ENCODE measurements around the gene FCRL6. TPM values are rescaled to one million over a fixed set of nuclear protein-coding genes. Genes with fewer than 3 reads are reported as not detected.

The FCRL6 gene
- total and polyA plus RNA-seq, 2 donors (not counting 3 experiments of a cell fraction or from before 2014, with no cell fraction given): 0.06 TPM; not detected in 1

DNA sequence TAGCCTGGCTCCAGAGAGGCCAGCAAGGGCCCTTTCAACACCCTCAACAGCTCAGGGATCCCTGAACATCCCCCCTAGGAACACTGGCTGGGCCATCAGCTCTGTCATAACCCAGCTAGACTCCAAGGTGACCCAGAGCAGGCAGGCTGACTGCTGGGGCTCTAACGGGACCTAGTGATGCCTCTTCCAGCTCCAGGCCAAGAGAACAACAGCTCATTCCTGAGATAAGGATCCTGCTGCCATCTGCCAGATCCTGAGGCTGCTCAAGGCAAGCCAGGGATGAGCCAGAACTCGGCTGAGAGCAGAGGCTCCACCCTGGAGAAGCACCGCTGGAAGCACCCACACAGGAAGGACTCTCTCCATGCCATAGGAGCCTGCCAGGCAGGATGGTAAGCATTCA, 58.3 kb downstream of the FCRL6 start:
- CTCF ChIA-PET: interaction anchor here (0.9 to 1.4 kb wide), 3 partner anchors 30 to 699 kb away, joined by 3 to 5 read pairs (median 5); no protein-coding TSS in a partner anchor

DNA sequence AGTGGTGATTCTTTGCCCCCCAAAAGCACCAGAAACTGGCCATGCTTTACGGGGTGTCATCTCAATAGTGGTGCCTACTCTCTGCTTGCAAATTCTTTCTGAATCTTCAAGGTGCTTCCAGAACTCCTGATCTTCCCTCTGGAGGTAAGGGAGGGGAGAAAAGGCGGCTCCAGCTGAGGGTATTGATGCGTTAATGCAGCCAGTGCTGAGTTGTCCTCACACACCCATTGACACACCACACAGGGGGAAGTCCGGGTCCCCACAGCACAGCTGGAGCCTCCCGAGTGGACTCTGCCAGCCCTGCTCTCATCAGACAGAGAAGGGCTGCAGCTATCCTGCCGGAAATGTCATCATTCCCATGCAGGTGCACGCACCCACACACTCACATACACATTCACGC, 59.1 kb downstream of the FCRL6 start:
- no peaks in the 10 kb centered on the region for H3K27me3 ChIP-seq (ENCODE audit: control insufficient read depth in 2 of 2, insufficient read depth in 2 of 2, low read length in 2 of 2)
- DNase-seq (ENCODE audit: low read depth, low spot score): no peak
- H3K9ac ChIP-seq (replicated peaks; ENCODE audit: extremely low read depth, insufficient read depth, low read length): no peak overlapping the region
- TF ChIP-seq, protein P1, sequence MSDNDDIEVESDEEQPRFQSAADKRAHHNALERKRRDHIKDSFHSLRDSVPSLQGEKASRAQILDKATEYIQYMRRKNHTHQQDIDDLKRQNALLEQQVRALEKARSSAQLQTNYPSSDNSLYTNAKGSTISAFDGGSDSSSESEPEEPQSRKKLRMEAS (IDR thresholded peaks at IDR 0.05; ENCODE audit: insufficient read depth, insufficient read length): no peak
- TF ChIP-seq FOS (IDR thresholded peaks at IDR 0.05; ENCODE audit: borderline replicate concordance, insufficient read depth, low read length) (no peak), JUN (IDR thresholded peaks at IDR 0.05; ENCODE audit: borderline replicate concordance, insufficient read depth, insufficient read length, low read depth) (no peak), MYC (IDR thresholded peaks at IDR 0.05; ENCODE audit: low read depth, low read length) (no peak), POLR2A (IDR thresholded peaks at IDR 0.05; ENCODE audit: low read depth, low read length) (no peak), GATA2 (IDR thresholded peaks at IDR 0.05; ENCODE audit: insufficient read depth, insufficient read length, low read depth, low read length) (no peak), EZH2 (IDR thresholded peaks at IDR 0.05; ENCODE audit: borderline replicate concordance, low read depth, low read length, severe bottlenecking) (no peak), POLR2AphosphoS5 (IDR thresholded peaks at IDR 0.05; ENCODE audit: insufficient read depth, low read depth, low read length) (no peak)
- TF ChIP-seq, protein P2, sequence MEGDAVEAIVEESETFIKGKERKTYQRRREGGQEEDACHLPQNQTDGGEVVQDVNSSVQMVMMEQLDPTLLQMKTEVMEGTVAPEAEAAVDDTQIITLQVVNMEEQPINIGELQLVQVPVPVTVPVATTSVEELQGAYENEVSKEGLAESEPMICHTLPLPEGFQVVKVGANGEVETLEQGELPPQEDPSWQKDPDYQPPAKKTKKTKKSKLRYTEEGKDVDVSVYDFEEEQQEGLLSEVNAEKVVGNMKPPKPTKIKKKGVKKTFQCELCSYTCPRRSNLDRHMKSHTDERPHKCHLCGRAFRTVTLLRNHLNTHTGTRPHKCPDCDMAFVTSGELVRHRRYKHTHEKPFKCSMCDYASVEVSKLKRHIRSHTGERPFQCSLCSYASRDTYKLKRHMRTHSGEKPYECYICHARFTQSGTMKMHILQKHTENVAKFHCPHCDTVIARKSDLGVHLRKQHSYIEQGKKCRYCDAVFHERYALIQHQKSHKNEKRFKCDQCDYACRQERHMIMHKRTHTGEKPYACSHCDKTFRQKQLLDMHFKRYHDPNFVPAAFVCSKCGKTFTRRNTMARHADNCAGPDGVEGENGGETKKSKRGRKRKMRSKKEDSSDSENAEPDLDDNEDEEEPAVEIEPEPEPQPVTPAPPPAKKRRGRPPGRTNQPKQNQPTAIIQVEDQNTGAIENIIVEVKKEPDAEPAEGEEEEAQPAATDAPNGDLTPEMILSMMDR (IDR thresholded peaks at IDR 0.05; ENCODE audit: extremely low read depth in 1 of 2, insufficient read depth in 1 of 2, low read depth in 1 of 2, low read length in 2 of 2): no peak
- H3K4me2 ChIP-seq (ENCODE audit: insufficient read depth, low read length): no peak overlapping the region
- H2AFZ ChIP-seq (ENCODE audit: low read depth, low read length): no peak overlapping the region
- no peak for FAIRE-seq
- POLR2A ChIA-PET: no interaction called here
- H3K36me3 ChIP-seq (ENCODE audit: control insufficient read depth in 2 of 2, extremely low read depth in 1 of 2, insufficient read depth in 2 of 2, low read length in 2 of 2): no peaks in the 10 kb centered on the region
- no peaks in the 10 kb centered on the region for H3K9me3 ChIP-seq (replicated peaks; ENCODE audit: control insufficient read depth, insufficient read depth, low read length)
- H3K4me1 ChIP-seq (ENCODE audit: control insufficient read depth, extremely low read depth, insufficient read depth, low read length): no peaks in the 10 kb centered on the region
- H4K20me1 ChIP-seq (replicated peaks; ENCODE audit: control insufficient read depth, extremely low read depth, insufficient read depth, low read length): no peaks in the 10 kb centered on the region
- dilution Hi-C loops (cut with MboI; ENCODE audit: extremely low pct_ligation_motif_present, low sequenced_read_pairs): no loop called here
- CTCF ChIA-PET: no interaction called here
- H3K4me3 ChIP-seq (replicated peaks in 1 of 3; ENCODE audit: insufficient read depth in 1 of 3, low read depth in 1 of 3, low read length in 3 of 3): no peak overlapping the region
- H3K27ac ChIP-seq (ENCODE audit: insufficient read depth, low read depth, low read length): no peak overlapping the region
- intact Hi-C loops (cut with micrococcal nuclease): no loop called here
- BruUV-seq (replicated peaks): no TSS peak
- no peaks in the 10 kb centered on the region for H3K79me2 ChIP-seq (ENCODE audit: control insufficient read depth, insufficient read depth, low read length)
- H3K9me1 ChIP-seq (replicated peaks; ENCODE audit: control insufficient read depth, extremely low read depth, insufficient read depth, low read length): no peaks in the 10 kb centered on the region

More for the DNA sequence above, 58.3 kb downstream of the FCRL6 start:
- TF ChIP-seq FOS (IDR thresholded peaks at IDR 0.05; ENCODE audit: borderline replicate concordance, insufficient read depth, low read length) (no peak), POLR2A (IDR thresholded peaks at IDR 0.05; ENCODE audit: low read depth, low read length) (no peak)
- TF ChIP-seq, protein P2 (IDR thresholded peaks at IDR 0.05; ENCODE audit: extremely low read depth in 1 of 2, insufficient read depth in 1 of 2, low read depth in 1 of 2, low read length in 2 of 2): no peak
- dilution Hi-C loops (cut with MboI; ENCODE audit: extremely low pct_ligation_motif_present, low sequenced_read_pairs) (no loop called here), intact Hi-C loops (cut with micrococcal nuclease) (no loop called here)
- Histone ChIP-seq H2AFZ (ENCODE audit: low read depth, low read length) (no peak overlapping the region), H3K4me3 (replicated peaks in 1 of 3; ENCODE audit: insufficient read depth in 1 of 3, low read depth in 1 of 3, low read length in 3 of 3) (no peak overlapping the region), H3K9me3 (replicated peaks; ENCODE audit: control insufficient read depth, insufficient read depth, low read length) (no peaks in the 10 kb centered on the region), H3K9me1 (replicated peaks; ENCODE audit: control insufficient read depth, extremely low read depth, insufficient read depth, low read length) (no peaks in the 10 kb centered on the region), H3K36me3 (ENCODE audit: control insufficient read depth in 2 of 2, extremely low read depth in 1 of 2, insufficient read depth in 2 of 2, low read length in 2 of 2) (no peaks in the 10 kb centered on the region), H3K4me2 (ENCODE audit: insufficient read depth, low read length) (no peak overlapping the region), H3K79me2 (ENCODE audit: control insufficient read depth, insufficient read depth, low read length) (no peaks in the 10 kb centered on the region), H3K9ac (replicated peaks; ENCODE audit: extremely low read depth, insufficient read depth, low read length) (no peak overlapping the region), H3K4me1 (ENCODE audit: control insufficient read depth, extremely low read depth, insufficient read depth, low read length) (no peaks in the 10 kb centered on the region), H3K27me3 (ENCODE audit: control insufficient read depth in 2 of 2, insufficient read depth in 2 of 2, low read length in 2 of 2) (no peaks in the 10 kb centered on the region), H3K27ac (ENCODE audit: insufficient read depth, low read depth, low read length) (no peak overlapping the region), H4K20me1 (replicated peaks; ENCODE audit: control insufficient read depth, extremely low read depth, insufficient read depth, low read length) (no peaks in the 10 kb centered on the region)
- FAIRE-seq (no peak), DNase-seq (ENCODE audit: low read depth, low spot score) (no peak)
- POLR2A ChIA-PET: no interaction called here
- no TSS peak for BruUV-seq (replicated peaks)
